Measurements from ENCODE around the gene APBB2. TPM values are rescaled to one million over a fixed set of nuclear protein-coding genes. Genes with fewer than 3 reads are reported as not detected.
A peak's percentile ranks its signal among the peaks of the same experiment; 100 is the strongest.

APBB2 gene
- total and polyA plus RNA-seq, 12 donors: 5.2 to 35.4 (median 26.3) TPM

GRCh38 chr4:41213625-41214135 is 662 bp downstream of the APBB2 start:
- H3K4me1 ChIP-seq: peaks cover 0 to 75% (median 38%) of the 10 kb centered on the region in 9 donors
- H3K27me3 ChIP-seq: peaks cover 0 to 53% (median 0%) of the 10 kb centered on the region in 7 donors
- 0 to 1% methylated on average over 28 to 35 of the region's 35 CpGs for WGBS, 2 donors
- intact Hi-C loops (cut with DNase I): loop anchor here (1.0 to 10.0 kb wide), 15 partner anchors 71 to 479 kb away; no protein-coding TSS in a partner anchor
- no peaks in the 10 kb centered on the region for H3K36me3 ChIP-seq
- TF ChIP-seq, protein P1, sequence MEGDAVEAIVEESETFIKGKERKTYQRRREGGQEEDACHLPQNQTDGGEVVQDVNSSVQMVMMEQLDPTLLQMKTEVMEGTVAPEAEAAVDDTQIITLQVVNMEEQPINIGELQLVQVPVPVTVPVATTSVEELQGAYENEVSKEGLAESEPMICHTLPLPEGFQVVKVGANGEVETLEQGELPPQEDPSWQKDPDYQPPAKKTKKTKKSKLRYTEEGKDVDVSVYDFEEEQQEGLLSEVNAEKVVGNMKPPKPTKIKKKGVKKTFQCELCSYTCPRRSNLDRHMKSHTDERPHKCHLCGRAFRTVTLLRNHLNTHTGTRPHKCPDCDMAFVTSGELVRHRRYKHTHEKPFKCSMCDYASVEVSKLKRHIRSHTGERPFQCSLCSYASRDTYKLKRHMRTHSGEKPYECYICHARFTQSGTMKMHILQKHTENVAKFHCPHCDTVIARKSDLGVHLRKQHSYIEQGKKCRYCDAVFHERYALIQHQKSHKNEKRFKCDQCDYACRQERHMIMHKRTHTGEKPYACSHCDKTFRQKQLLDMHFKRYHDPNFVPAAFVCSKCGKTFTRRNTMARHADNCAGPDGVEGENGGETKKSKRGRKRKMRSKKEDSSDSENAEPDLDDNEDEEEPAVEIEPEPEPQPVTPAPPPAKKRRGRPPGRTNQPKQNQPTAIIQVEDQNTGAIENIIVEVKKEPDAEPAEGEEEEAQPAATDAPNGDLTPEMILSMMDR (IDR thresholded peaks at IDR 0.05): no peak
- peaks cover 0 to 9% (median 0%) of the 10 kb centered on the region in 11 donors for H3K9me3 ChIP-seq
- ATAC-seq: peak; percentile 1 to 31 (median 12)
- DNase-seq: peak; percentile 28 to 37
- H3K27ac ChIP-seq: peak overlapping the region; percentile 81 to 96 (median 88)
- H3K4me3 ChIP-seq: peak overlapping the region; percentile 64 to 98 (median 92)

DNA sequence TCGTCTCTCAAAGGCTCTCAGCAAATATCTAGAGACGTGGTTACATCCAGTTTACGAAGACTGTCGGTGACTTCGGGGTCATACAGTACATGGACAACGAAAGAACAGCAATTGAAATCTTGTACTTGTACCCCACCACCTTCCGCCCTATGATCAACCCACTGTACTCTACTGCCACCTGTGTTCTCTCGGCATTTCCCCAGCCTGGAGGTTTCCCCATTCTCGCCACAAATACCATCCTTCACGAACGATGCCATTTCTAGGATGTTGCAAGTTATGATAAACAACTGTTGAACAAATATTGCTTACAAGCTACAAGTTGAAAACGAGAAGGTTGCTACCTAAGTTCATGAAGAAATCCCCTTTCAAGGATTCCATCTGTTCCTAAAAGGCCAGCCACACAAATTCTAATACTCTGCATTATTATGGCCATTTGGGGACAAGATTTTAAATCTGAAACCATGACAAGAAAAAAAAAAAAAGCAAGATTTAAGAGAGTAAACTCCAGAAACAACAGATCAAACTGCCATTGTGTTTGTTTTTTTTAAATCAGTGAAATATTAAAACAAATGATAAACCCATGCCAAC is 1.6 kb downstream of the APBB2 start:
- DNase-seq: peak in 1 of 2 donors; percentile 50
- intact Hi-C loops (cut with DNase I): loop anchor here in 9 of 10 donors (2.0 to 10.0 kb wide), 8 partner anchors 70 to 478 kb away; no protein-coding TSS in a partner anchor
- Histone ChIP-seq H3K36me3 (no peaks in the 10 kb centered on the region), H3K27ac (peak overlapping the region in 5 of 10 donors; percentile 81 to 96 (median 90)), H3K4me1 (peaks cover 0 to 80% (median 45%) of the 10 kb centered on the region in 9 donors), H3K27me3 (peaks cover 0 to 53% (median 0%) of the 10 kb centered on the region in 7 donors), H3K9me3 (peaks cover 0 to 9% (median 0%) of the 10 kb centered on the region in 11 donors), H3K4me3 (peak overlapping the region; percentile 64 to 98 (median 92))
- peak in 4 of 8 donors; percentile 41 to 53 (median 46) for ATAC-seq
- 9 to 21% methylated on average over 12 of the region's 12 CpGs for WGBS, 2 donors
- TF ChIP-seq, protein P1 (IDR thresholded peaks at IDR 0.05): peak; percentile 52 to 82 (median 59)

DNA sequence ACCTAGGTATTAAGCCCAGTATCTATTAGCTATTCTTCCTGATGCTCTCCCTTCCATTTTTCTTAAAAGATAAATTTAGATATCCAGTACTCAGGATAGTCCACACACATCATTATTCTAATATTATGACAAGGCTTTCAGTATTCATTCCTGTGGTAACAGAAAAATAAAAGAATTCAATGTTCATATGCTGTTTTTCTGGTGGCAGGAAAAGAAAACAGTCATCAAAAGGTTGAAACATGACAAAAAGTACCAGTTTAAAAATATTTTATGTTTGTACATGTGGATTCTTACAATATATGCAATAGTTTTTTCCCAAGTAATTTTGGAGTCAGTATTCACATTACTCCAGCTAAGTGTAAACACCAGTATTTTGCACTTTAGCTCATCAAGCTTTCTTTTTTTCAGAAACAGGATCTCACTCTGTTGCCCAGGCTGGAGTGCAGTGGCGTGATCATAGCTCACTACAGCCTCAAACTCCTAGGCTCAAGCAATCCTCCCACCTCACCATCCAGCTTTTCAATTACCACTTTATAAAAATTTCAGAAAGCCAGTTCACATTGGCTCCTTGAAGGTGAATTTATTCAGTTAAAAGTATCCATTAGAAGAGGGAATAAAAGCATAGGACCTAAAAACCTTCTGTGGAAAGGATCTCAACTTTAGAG is 2.3 kb downstream of the APBB2 start:
- Histone ChIP-seq H3K36me3 (no peaks in the 10 kb centered on the region), H3K9me3 (peaks cover 0 to 9% (median 0%) of the 10 kb centered on the region in 11 donors), H3K27ac (peak overlapping the region in 4 of 10 donors; percentile 45 to 96 (median 88)), H3K4me3 (peak overlapping the region in 9 of 10 donors; percentile 64 to 98 (median 93)), H3K4me1 (peaks cover 0 to 80% (median 46%) of the 10 kb centered on the region in 9 donors), H3K27me3 (peaks cover 0 to 53% (median 0%) of the 10 kb centered on the region in 7 donors)
- ATAC-seq (no peak), DNase-seq (no peak)
- intact Hi-C loops (cut with DNase I): loop anchor here in 9 of 10 donors (2.0 to 10.0 kb wide), 8 partner anchors 70 to 477 kb away; no protein-coding TSS in a partner anchor
- WGBS, 2 donors: 88% methylated on average over 1 of the region's 1 CpG
- TF ChIP-seq, protein P1 (IDR thresholded peaks at IDR 0.05): no peak

DNA sequence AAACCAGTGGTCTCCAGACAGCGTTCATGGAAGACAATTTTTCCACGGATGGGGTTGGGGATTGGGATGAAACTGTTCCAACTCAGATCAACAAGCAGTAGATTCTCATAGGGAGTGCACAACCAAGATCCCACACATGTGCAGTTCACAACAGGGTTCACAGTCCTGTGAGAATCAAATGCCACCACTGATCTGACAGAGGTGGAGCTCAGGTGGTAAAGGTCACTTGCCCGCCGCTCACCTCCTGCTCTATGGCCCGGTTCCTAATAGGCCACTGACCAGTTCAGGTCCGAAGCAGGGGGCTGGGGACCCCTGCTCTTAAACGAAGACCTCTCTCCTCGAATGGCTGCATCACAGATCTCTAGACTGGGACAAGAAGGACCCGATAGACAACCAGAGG is 4.4 kb downstream of the APBB2 start:
- peak overlapping the region in 1 of 10 donors; percentile 47 for H3K27ac ChIP-seq
- WGBS, 2 donors: 88 to 95% methylated on average over 9 of the region's 9 CpGs
- no peak overlapping the region for H3K4me3 ChIP-seq

More for the DNA sequence above, 4.4 kb downstream of the APBB2 start:
- peaks cover 0 to 35% (median 0%) of the 10 kb centered on the region in 7 donors for H3K27me3 ChIP-seq
- H3K36me3 ChIP-seq: no peaks in the 10 kb centered on the region
- TF ChIP-seq, protein P1 (IDR thresholded peaks at IDR 0.05): no peak
- no peak for ATAC-seq
- intact Hi-C loops (cut with DNase I): loop anchor here in 9 of 10 donors (5.0 to 10.0 kb wide), 9 partner anchors 38 to 475 kb away; no protein-coding TSS in a partner anchor
- peaks cover 0 to 9% (median 0%) of the 10 kb centered on the region in 11 donors for H3K9me3 ChIP-seq
- no peak for DNase-seq
- peaks cover 0 to 84% (median 52%) of the 10 kb centered on the region in 9 donors for H3K4me1 ChIP-seq

Data from heart right ventricle (tissue), 16 donors.